Kidney (tissue), 14 donors: ENCODE data around the gene ZNF41. TPM values are rescaled to one million over a fixed set of nuclear protein-coding genes. Genes with fewer than 3 reads are reported as not detected.

Experiments used
- DNase-seq, 5 donors: peaks; one replicate each; pipeline ENCODE4 v3.0.0-alpha.2; 2013 to 2020
- FAIRE-seq: peaks from 2 replicates; lab custom pipeline; 2012; peaks lifted over from hg19 to GRCh38; lab: Jason Lieb, UNC
- H3K27ac ChIP-seq, 2 donors: one replicate each; pipeline ENCODE4 v1.7.0; 2013; ENCODE audit warnings: low read depth in 2 of 2, low read length in 2 of 2, inconsistent platforms in 1 of 2
- H3K27me3 ChIP-seq: one replicate; pipeline ENCODE4 v1.7.1; 2013; ENCODE audit warnings: low read length, inconsistent platforms; ENCODE audit not compliant: control insufficient read depth, insufficient read depth
- H3K36me3 ChIP-seq, 3 donors: one replicate each; pipeline versions ENCODE4 v1.7.0 to v1.7.1; 2013; ENCODE audit warnings: low read length in 3 of 3, control low read depth in 1 of 3, inconsistent platforms in 1 of 3; ENCODE audit not compliant: insufficient read depth in 3 of 3, control insufficient read depth in 2 of 3
- H3K4me1 ChIP-seq, 3 donors: one replicate each; pipeline versions ENCODE4 v1.7.0 to v1.7.1; 2013; ENCODE audit warnings: low read length in 3 of 3, inconsistent platforms in 1 of 3, low read depth in 1 of 3; ENCODE audit not compliant: control insufficient read depth in 2 of 3, insufficient read depth in 2 of 3
- H3K4me3 ChIP-seq, 3 donors: one replicate each; pipeline versions ENCODE4 v1.7.0 to v1.8.1; 2013; ENCODE audit warnings: low read length in 3 of 3, control low read depth in 1 of 3, inconsistent platforms in 1 of 3
- H3K9ac ChIP-seq, 3 donors: one replicate each; pipeline versions ENCODE4 v1.7.0 to v1.7.1; 2013; ENCODE audit warnings: low read length in 3 of 3, control low read depth in 1 of 3, inconsistent platforms in 1 of 3
- H3K9me3 ChIP-seq, 3 donors: one replicate each; pipeline versions ENCODE4 v1.7.0 to v1.7.1; 2013; ENCODE audit warnings: low read length in 3 of 3, control low read depth in 1 of 3, inconsistent platforms in 1 of 3; ENCODE audit not compliant: control insufficient read depth in 2 of 3, insufficient read depth in 1 of 3
- intact Hi-C: fragments of 100-400 bp; cut with DNase I; formaldehyde crosslinking; loops from one replicate; pipeline ENCODE4 v1.11.1; 2022
- polyA plus RNA-seq: library from polyadenylated mRNA; stranded (reverse); fragments of 350-450 nt; fragmentation: Illumina TruSeq; extraction: RNeasy Lipid Tissue Mini Kit (QIAGEN cat#74804); gene quantifications from one replicate; pipeline ENCODE4 v1.2.3, GENCODE V29; 2014; ENCODE audit warnings: low read depth, low replicate concordance; ENCODE audit not compliant: insufficient read depth
- total RNA-seq: library from RNA; stranded (reverse); fragmentation: NEBNext Ultra II Directional; extraction: Animal tissue kit (Norgen Biotek cat#: 25700); gene quantifications from one replicate; pipeline ENCODE4 v1.2.1, GENCODE V29; 2021
- TF ChIP-seq, protein P1 (sequence below): IDR thresholded peaks from 3 replicates; pipeline ENCODE4 v1.5.1; 2012; ENCODE audit warnings: mild to moderate bottlenecking, moderate library complexity, borderline replicate concordance; ENCODE audit not compliant: insufficient read depth; ENCODE audit errors: extremely low read depth
- donor health status: control.
- donor health status: control.
- donor health status: control.
- donor health status: control.
- donor health status: control.
- donor health status: DM: yes; HTN: yes; CAD: no.
- donor health status: Normal renal cell carcinoma (clear cell type).

ZNF41 gene
- total and polyA plus RNA-seq, 2 donors from 2014 or later, result 2.5 to 12.7 TPM

DNA sequence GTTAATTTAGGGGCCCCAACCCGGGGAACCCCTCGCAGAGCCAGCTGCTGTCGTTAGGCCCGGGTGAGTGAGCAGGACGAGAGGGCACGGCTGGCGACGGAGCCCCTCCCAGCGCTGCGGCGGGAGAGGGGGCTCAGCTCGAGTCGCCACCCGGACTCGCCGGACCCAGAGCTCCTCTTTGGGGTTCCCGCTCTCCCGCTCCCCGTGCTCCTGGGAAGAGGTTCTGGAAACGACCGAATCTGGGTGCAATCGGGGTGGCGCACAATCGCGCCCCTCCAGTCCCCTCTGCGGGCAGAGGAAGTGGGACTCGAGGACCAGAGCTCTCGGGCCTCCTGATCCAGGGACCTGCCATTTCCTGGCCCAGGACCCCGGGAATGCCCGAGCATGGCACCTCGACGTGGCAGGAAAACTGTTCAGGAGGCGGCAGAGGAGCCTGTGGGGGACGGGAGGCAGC, 40.7 kb upstream of the ZNF41 start:
- Histone ChIP-seq H3K9ac (no peak overlapping the region), H3K36me3 (no peaks in the 10 kb centered on the region), H3K4me1 (no peaks in the 10 kb centered on the region), H3K9me3 (no peaks in the 10 kb centered on the region), H3K27me3 (no peaks in the 10 kb centered on the region), H3K27ac (no peak overlapping the region), H3K4me3 (peak overlapping the region in 2 of 3 donors; percentile 26 to 54)
- TF ChIP-seq, protein P1, sequence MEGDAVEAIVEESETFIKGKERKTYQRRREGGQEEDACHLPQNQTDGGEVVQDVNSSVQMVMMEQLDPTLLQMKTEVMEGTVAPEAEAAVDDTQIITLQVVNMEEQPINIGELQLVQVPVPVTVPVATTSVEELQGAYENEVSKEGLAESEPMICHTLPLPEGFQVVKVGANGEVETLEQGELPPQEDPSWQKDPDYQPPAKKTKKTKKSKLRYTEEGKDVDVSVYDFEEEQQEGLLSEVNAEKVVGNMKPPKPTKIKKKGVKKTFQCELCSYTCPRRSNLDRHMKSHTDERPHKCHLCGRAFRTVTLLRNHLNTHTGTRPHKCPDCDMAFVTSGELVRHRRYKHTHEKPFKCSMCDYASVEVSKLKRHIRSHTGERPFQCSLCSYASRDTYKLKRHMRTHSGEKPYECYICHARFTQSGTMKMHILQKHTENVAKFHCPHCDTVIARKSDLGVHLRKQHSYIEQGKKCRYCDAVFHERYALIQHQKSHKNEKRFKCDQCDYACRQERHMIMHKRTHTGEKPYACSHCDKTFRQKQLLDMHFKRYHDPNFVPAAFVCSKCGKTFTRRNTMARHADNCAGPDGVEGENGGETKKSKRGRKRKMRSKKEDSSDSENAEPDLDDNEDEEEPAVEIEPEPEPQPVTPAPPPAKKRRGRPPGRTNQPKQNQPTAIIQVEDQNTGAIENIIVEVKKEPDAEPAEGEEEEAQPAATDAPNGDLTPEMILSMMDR, result no peak
- intact Hi-C loops, result no loop called here
- FAIRE-seq, result no peak
- peak in 1 of 5 donors; percentile 74 for DNase-seq

DNA sequence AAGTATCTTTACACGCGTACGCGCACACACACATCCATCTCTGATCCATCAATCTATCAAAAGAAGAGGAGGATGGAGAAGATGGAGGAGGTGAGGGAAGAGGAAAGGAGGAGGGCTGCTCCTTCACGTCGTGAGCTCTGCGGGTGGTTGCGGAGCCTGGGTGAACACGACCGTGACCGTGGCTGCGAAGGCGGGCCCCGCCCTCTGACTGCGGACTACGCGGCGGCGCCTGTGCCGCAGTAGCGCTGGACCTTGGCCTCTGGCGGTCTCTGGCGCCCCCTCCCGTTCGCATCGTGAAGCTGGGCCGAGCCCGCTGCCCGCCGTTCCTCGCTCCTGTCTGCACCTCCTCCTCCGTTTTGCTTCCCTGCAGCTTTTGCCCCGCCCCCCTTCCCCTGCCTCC, 40.3 kb upstream of the ZNF41 start:
- no peak for FAIRE-seq
- no peaks in the 10 kb centered on the region for H3K4me1 ChIP-seq
- no peak overlapping the region for H3K27ac ChIP-seq
- H3K36me3 ChIP-seq, result no peaks in the 10 kb centered on the region
- H3K27me3 ChIP-seq, result no peaks in the 10 kb centered on the region
- H3K9me3 ChIP-seq, result no peaks in the 10 kb centered on the region
- DNase-seq, result peak; percentile 86 to 91 (median 89)
- H3K4me3 ChIP-seq, result peak overlapping the region; percentile 44 to 68 (median 56)
- TF ChIP-seq, protein P1, result peak; percentile 89
- intact Hi-C loops, result no loop called here
- peak overlapping the region in 1 of 3 donors; percentile 42 for H3K9ac ChIP-seq

DNA sequence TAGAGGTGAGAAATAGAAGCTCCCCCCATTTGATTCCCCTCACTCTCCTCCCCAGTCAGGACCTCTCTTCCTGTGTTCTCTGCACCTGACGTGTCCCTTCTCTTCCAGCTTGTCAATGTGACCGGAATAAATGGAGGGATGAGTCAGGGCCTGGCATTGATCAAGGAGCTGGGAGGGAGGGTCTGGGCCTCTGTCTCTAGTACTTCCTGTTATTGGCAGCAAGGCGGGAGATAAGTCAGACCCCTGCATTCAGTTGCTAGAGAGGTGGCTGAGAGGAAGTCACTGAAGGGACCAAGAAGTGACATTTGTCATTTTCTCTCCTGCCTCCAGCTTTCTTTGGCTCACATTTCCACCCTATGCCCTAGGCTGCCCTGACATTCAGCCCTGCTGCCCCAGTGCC, 35.1 kb upstream of the ZNF41 start:
- no peak overlapping the region for H3K27ac ChIP-seq
- H3K9me3 ChIP-seq, result no peaks in the 10 kb centered on the region
- H3K4me1 ChIP-seq, result no peaks in the 10 kb centered on the region
- TF ChIP-seq, protein P1, result no peak
- H3K36me3 ChIP-seq, result no peaks in the 10 kb centered on the region
- FAIRE-seq (no peak), DNase-seq (no peak)
- H3K4me3 ChIP-seq, result no peak overlapping the region
- intact Hi-C loops, result no loop called here
- no peak overlapping the region for H3K9ac ChIP-seq
- H3K27me3 ChIP-seq, result no peaks in the 10 kb centered on the region
